Fibroblast of mammary gland (primary cell): ENCODE measurements around the gene MCTP2.

Experiments
- DNase-seq: peaks from one replicate; pipeline ENCODE4 v3.0.0-alpha.2; 2010; ENCODE audit warnings: low read depth
- H3K4me3 ChIP-seq: 2 replicates; pipeline ENCODE4 v1.5.1; 2011; ENCODE audit warnings: low read depth, mild to moderate bottlenecking, low read length, moderate library complexity; ENCODE audit not compliant: control insufficient read depth
- TF ChIP-seq, protein P1 (sequence below): conservative IDR thresholded peaks from 2 replicates; pipeline ENCODE4 v1.5.1; 2011; ENCODE audit warnings: low read depth, low read length, inconsistent platforms; ENCODE audit not compliant: control insufficient read depth, insufficient read depth

MCTP2 gene

GRCh38 chr15:94196531-94196930, 34.8 kb upstream of the MCTP2 start:
- H3K4me3 ChIP-seq = no peak overlapping the region
- DNase-seq = peak; percentile 7
- TF ChIP-seq, protein P1, sequence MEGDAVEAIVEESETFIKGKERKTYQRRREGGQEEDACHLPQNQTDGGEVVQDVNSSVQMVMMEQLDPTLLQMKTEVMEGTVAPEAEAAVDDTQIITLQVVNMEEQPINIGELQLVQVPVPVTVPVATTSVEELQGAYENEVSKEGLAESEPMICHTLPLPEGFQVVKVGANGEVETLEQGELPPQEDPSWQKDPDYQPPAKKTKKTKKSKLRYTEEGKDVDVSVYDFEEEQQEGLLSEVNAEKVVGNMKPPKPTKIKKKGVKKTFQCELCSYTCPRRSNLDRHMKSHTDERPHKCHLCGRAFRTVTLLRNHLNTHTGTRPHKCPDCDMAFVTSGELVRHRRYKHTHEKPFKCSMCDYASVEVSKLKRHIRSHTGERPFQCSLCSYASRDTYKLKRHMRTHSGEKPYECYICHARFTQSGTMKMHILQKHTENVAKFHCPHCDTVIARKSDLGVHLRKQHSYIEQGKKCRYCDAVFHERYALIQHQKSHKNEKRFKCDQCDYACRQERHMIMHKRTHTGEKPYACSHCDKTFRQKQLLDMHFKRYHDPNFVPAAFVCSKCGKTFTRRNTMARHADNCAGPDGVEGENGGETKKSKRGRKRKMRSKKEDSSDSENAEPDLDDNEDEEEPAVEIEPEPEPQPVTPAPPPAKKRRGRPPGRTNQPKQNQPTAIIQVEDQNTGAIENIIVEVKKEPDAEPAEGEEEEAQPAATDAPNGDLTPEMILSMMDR = no peak

DNA sequence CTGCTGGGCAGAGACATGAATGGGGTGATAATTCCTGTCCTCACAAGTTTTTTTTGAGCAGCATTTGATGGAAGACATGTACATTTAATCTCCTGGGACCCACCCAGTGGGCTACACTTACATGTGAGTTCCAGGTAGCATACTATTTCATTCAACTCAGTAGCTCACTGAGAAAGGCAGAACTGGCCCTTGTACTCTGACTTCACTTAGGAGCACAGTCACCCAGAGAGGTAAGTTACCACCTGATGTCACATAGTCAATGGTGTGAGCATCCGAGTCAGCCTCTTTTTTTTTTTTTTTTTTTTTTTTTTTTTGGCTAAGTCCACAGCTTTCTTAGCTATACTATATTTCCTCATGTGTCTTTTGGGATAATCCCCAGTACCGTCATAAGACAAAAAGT, 32.7 kb upstream of the MCTP2 start:
- DNase-seq = no peak
- TF ChIP-seq, protein P1 = no peak

DNA sequence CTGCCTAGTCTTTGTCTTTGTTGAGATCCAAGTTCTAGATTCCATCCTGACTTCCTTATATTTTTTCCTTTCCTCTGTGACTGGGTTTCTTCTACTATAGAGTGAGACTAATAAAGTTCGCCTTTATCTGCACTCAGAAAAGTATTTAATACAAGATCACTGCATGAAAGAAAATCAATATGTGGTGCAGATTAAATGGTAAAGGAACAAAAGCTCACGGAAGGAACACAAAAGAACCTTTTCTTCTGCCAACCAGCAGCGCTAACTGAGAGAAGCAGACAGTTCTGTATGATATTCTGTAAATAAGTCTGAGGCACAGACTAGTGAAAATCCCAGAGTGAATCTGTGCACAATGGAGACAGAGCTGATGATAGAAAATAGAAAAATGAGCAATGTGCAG, 31.6 kb upstream of the MCTP2 start:
- no peak overlapping the region for H3K4me3 ChIP-seq
- TF ChIP-seq, protein P1 = no peak
- DNase-seq = no peak

More for the DNA sequence above, 32.7 kb upstream of the MCTP2 start:
- no peak overlapping the region for H3K4me3 ChIP-seq

- TF ChIP-seq, protein P1 = no peak
- no peak overlapping the region for H3K4me3 ChIP-seq
- DNase-seq = no peak
These were observed 28.1 kb upstream of the MCTP2 start for GRCh38 chr15:94203306-94203705.

GRCh38 chr15:94205366-94205765, 26.0 kb upstream of the MCTP2 start:
- H3K4me3 ChIP-seq = no peak overlapping the region
- DNase-seq = peak; percentile 77
- TF ChIP-seq, protein P1 = no peak

GRCh38 chr15:94206463-94207167, 24.7 kb upstream of the MCTP2 start:
- TF ChIP-seq, protein P1 = no peak
- DNase-seq = peak; percentile 67

GRCh38 chr15:94212291-94212690, 19.1 kb upstream of the MCTP2 start:
- DNase-seq = no peak
- no peak overlapping the region for H3K4me3 ChIP-seq
- TF ChIP-seq, protein P1 = no peak

More at GRCh38 chr15:94206463-94207167, 24.7 kb upstream of the MCTP2 start:
- no peak overlapping the region for H3K4me3 ChIP-seq
